SW 1271 (cell line): ENCODE results near the gene ECE1.

Experiments
- DNase-seq, 2 experiments: peaks; one replicate each; lab custom pipeline; 2025; lab: John Stamatoyannopoulos, UW

ECE1 gene

DNA sequence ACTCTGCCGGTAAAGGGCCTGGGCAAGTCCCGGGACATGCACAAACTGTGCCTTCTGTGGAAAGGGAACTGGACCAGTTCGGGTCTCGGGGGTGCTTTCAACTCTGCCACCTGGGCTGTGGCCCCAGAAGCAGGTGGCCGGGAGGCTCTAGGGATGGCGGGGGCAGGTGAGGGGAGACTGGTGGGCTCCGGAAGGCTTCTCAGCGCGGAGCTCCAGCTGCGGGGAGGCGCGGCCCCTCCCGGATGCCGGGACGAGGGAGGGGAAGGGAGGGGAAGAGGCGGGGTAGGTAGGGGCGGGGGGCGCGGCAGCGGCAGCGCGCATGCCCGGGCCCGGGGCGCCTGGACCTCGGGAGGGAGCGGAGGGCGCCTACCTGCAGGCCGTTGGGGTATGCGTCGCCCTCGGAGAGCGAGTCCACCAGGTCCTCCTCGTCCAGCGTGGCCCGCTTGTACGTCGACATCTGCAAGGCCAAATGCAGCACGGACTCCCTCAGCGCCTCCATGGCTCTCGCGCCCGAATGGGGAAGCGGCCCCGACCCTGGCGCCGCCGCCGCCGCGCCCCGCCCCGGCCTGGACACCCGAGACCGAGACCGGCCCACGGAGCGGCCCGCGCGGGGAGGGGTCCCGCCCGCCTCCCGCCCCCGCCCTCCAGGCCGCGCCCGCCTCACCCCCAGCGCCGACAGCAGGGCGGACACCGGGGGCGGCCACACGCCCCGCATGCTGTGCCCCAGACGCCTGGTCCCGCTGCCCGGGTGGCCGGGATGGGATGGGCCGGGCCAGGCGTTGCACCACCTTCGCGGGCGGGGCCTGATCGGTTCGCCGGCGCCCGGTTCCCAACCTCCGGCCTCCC is at the start of gene ECE1:
ECE1 (minus strand) TSS at position 764 of the 846 bp plus-strand sequence; CDS start at position 715, 49 bp downstream.
- DNase-seq, result peak in 1 of 2 experiments; percentile 19

DNA sequence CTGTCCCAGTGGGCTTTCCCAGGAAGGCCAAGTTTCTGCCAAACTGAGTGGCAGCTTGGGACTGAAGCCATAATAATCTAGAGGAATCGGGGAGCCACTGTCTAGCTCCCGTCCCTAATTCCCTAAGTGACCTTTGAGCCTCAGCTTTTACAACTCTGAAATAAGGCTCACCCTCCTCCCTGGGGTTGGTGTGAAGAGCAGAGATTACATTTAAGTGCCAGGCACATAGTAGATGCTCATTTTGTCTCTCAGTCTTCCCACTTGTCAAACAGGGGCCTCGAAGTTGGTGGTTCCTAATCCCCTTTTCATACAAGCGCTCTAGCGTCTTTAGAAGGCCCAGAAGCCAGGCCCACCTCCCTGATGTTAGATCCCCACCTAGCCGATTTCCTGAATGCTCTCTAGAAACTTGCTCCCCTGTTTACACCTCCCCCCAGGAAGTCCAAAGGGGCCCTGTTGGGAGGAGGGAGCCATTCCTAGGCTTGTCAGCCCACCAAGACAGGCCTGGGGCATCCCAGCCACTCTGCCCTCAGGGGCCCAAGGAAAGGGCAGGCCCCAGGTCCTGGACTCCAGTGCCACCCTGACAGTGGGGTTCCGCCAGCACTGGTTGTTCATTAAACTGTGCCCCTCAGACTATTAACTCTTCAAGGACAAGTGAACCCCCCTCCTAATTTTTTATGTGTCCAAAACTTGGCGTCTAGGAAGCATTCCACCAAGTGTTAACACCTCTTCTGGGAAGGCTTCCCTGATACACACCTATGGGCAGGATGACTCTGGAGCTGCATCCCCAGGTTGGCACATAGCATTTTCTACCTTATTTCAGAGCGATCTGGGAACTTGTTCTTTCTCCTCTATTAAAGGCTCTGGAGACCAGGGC is 49.3 kb upstream of the ECE1 start:
- no peak for DNase-seq

DNA sequence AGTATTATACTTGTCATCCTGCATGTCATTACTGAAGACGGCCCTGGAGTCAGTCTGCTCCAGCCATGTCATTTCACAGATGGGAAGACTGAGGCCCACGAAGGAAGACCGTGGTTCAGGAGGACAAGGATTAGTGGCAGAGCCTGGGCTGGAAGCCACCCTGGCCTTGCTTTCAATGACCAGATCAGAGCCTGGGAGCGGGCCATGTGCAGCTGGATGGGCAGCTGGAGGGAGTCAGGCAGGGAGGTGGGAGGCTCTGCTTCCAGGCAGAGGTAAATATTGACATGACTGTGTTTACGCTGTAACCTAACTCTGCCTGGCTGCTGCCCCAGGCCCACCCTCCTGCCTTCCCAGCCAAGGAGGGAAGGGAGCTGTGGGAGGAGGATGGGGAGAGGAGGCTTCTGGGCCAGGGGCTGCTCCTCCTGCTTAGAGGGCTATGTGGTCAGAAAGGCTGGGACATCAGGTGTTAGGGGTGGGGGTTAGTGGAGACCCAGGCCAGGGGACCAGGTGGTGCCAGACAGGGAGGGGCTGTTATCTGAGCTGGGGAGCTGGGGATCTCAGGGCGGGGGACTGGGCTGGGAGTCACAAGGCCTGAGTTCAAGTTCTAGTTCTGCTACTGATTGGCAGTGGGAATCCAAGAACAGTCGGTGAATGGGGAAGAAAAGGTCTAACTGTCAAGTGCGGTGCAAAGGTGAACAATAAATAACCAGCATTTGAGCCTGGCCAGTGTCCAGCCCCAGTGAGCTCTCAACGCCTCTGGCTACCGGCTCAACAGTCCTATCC is 48.5 kb upstream of the ECE1 start:
- DNase-seq, result no peak

GRCh38 chr1:21337928-21338572 is 47.8 kb upstream of the ECE1 start:
- no peak for DNase-seq

DNA sequence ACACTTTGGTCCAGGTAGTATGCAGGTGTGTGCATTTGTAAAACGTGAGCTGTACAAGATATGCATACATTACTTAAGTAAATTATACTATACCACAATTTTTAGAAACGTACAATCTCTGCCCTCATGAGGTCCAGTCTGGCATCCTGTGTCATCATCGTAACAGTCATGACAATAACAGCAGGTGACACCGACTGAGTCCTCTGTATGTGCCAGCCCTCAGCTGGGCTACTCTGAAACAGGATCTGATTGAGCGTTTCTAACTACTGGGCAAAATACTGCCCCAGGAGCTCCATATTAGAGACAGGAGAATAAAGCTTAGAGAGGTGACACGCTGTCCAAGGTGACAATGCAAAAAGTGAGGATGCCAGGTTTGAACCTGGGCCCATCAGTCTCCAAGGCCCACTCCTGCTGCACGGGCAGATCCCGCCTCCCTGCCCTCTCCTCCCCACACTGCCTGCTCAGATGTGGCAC is 47.2 kb upstream of the ECE1 start:
- DNase-seq, result no peak

DNA sequence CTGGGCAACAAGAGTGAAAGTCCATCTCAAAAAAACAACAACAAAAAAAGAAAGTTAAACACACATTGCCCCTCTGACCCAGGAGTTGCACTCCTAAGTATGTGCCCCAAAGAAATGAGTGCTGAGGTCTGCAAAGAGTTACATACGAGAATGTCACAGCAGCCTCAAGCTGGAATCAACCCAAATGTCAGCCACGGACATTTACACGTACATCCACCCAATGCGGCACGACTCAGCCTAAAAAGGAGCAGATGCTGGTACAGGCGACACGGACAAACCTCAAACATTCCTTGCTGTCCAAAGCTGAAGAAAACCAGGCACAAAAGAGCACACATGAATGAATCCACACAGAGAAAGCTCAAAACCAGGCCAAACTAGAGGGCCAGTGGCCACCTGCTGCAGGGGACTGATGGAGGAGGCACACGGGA is 46.8 kb upstream of the ECE1 start:
- no peak for DNase-seq

DNA sequence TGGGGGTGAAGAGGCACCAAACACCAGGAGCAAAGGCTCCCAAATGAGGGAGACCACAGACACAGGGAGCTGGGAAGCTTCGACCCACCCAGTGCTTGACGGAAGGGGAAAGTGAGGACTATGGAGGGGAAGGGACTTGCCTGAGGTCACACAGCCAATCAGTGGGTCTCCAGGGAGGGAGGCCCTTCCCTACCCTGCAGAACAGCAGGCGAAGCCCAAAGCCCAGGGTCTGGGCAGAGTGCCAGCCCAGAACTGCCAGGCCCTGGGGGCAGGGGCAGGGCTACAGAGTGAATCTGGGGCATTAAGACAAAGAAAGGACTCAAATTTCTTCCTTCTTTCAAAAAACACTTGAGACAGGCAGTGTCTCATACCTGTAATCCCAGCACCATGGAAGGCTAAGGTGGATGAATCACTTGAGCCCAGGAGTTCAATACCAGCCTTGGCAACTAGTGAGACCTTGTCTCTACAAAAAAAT is 45.5 kb upstream of the ECE1 start:
- no peak for DNase-seq

DNA sequence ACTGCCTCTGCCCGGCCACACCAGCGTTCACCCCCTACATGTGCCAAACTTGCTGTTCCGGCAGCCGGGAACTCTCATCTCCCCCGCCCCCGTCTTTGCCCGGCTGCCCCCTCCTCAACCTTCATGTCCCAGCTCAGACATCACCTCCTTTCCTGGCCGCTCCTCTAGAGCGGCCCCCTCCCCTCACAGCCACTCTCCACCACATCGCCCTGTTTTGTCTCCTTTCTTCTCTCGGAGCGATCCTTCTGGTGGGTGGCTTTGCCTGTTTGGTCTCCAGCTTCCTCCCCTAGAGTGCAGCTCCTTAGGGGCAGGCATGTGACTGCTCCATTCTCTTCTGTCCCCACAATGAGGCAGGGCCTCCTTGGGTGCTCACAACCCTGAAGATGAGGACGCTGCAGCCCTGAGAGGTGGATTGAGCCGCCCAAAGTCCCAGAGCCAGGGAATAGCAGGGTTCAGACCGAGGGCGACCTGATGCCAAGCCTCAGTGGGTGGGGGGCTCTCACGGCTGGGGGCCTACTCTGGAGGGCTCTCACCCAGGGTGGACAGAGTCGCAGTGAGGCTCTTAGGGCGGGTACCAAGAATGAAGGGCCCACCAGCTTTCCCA is 44.9 kb upstream of the ECE1 start:
- no peak for DNase-seq

DNA sequence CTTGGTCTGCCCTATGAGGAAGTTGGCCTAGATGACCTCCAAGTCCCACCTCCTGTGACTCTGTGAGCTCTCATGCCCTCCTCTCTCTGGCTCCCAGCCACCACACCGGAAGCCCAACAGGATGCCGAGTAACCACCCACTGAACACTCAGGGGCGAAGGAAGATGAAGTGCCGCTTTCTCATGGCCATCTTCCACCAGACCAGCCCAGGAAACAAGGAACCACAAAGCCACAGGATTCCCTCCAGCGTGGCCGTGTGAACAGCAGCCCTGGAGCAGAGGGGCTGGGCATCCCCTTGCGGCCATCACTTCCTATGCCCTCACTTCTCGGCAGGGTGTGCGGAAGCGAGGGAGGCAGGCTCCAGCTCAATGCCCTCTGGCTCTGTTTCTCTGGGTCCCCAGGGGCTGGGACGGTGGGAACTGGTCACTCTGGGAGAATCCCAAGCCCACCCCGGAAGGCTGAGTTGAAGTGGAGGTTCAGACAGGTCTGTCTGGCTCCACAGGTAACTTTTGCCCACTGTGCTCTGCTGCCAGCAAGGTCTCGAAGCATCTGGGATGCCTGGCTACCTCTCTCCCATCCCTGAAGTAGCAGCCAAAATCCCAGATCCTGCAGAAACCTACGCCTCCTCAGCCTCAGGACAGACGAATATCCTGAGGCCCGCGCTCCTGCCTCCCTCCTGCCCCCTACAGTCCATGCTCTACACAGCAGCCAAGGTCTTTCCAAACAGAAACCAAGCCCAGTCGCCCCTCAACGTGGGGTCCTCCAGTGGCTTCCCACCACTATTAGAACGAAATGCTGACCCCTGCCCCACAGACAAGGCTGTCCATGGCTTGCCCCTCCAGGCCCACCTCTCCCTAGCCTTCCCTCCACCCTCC is 44.2 kb upstream of the ECE1 start:
- peak; percentile 57 to 85 for DNase-seq

DNA sequence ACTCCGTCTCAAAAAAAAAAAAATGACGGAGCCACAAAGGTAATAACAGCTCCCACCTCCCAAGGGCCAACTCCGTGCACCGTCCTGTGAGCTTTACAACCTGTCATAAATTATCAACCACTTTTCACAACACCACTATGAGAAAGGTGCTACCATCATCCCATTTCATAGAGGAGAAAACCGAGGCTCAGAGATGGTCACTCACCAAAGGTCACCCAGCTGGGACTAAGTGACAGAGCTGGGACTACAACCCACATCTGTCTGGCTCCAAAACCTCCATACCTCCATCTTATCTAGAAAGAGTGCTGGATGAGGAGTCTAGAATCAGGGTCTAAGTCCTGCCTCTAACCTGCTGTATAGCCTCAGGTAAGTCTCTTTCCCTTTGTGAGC is 43.6 kb upstream of the ECE1 start:
- DNase-seq, result no peak

- no peak for DNase-seq
Measured at GRCh38 chr1:21332554-21333311, 42.5 kb upstream of the ECE1 start.

DNA sequence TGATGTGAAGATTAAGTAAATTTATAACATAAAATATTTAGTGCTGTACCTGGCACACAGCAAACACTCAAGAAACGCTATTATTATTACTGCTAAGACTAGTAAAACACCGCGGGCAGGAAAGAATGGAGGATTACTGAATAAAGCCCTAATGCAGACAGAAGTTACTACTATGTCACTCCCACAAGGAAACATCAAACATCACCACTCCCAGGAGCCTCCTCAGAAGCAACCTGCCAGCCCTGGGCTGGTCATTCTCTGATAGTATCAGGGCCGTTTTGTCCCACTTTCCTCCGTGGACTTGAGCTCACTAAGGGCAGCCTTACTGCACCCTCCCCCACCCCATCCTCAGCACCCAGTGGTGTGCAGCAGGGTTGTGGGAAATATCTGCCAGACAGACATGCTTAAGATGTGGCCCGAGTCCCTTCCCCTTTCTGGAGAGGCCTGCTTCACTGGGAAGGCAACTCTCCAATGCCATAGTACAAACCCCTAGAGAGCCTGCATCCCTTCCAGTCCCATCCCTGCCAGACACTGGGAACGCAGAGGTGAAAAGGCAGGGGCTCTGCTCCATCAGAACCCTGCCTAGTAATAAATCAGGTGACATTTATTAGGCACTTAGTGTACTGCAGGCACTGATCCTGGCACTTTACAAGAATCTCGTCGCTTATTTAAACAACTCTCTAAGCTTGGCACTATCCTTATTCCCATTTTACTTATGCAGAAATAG is 41.7 kb upstream of the ECE1 start:
- no peak for DNase-seq

DNA sequence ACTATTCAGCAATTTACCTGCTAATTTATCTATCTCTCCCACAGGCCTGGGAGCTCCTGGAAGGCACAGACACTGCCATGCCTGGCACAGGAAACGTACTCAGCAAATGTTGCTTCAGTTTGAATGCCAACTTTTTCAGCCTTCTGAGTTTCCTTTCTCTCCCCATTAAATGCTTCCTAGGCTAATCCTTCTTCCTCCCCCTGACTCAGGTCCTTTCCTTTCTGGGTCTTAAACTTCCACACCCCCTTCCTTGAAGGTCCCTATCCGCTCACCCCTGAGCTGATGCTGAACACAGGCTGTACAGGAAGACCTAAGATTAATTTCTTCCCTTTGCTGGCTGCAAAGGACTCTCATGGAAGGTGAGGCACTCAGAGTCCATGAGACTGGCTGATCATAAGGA is 40.3 kb upstream of the ECE1 start:
- no peak for DNase-seq

- no peak for DNase-seq
Measured at GRCh38 chr1:21329209-21329844, 39.1 kb upstream of the ECE1 start.

DNA sequence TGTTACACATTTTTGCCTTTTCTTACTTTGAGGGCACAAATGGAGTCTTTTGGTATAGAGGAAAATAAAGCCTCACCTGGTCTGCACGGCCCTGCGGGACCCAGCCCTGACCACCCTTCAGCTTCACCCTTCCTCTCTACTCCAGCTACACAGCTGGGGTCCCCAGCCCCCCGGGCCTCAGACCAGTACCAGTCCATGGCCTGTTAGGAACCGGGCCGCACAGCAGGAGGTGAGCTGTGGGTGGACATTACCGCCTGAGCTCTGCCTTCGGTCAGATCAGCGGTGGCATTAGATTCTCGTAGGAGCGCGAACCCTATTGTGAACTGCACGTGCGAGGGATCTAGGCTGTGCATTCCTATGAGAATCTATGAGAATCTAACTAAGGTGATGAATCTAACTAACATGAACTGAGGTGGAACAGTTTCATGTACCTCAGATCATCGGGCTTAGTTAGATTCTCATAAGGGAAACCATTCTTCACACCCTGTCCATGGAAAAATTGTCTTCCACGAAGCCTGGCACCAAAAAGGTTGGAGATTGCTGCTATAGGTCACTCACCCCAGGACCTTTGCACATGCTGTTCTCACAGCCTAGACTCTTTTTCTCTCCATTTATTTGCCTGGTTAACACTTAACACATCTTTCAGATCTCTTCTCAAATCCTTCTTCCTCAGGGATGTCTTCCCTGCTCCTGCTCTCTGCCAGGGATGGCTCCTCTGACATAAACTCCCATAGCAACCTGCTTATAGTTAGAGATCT is 37.5 kb upstream of the ECE1 start:
- no peak for DNase-seq

DNA sequence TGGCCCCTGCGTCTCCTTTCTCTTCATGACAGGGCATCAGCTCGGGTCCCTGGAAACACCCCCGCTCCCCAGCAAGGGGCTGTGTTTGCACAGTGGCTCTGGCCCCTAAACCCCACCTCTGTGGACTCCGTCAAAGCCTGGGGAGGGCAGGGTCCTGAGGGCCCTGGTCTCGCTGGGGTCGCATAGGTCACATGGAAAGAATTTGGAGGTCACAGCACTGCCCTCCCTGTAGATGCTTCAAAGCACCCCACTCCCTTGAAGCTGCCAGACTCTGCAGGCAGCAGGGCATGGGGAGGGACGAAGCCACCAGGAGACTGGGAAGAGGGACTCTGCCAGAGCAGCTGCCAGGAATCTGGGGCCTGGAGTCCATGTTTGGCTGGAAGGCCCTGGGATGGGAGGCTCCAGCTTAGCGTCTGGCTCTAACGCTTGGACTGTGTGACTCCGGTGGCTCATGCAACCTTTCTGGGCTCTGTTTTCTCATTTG is 36.6 kb upstream of the ECE1 start:
- no peak for DNase-seq

GRCh38 chr1:21325731-21326387 is 35.6 kb upstream of the ECE1 start:
- no peak for DNase-seq
